H9 (cell line): ENCODE measurements around the gene CD248. TPM values are rescaled to one million over a fixed set of nuclear protein-coding genes. Genes with fewer than 3 reads are reported as not detected.

Experiments
- DNase-seq: peaks from one replicate; pipeline ENCODE4 v3.0.0-alpha.2; 2017
- H2AFZ ChIP-seq: one replicate; pipeline ENCODE4 v1.6.1; 2013; ENCODE audit warnings: mild to moderate bottlenecking, low read length, control low read depth, moderate library complexity
- H2AK5ac ChIP-seq: 2 replicates; pipeline ENCODE4 v1.6.1; 2013; ENCODE audit warnings: low read length, control low read depth, mixed read lengths; ENCODE audit not compliant: insufficient read length
- H2BK120ac ChIP-seq: one replicate; pipeline ENCODE4 v1.6.1; 2013; ENCODE audit warnings: low read depth, mild to moderate bottlenecking, low read length, control low read depth, inconsistent platforms; ENCODE audit not compliant: poor library complexity, severe bottlenecking
- H2BK12ac ChIP-seq: 2 replicates; pipeline ENCODE4 v1.6.1; 2013; ENCODE audit warnings: low read length, control low read depth, mixed read lengths, low read depth; ENCODE audit not compliant: insufficient read length
- H2BK15ac ChIP-seq: 2 replicates; pipeline ENCODE4 v1.6.1; 2013; ENCODE audit warnings: low read depth, low read length, control low read depth
- H2BK20ac ChIP-seq: one replicate; pipeline ENCODE4 v1.6.1; 2013; ENCODE audit warnings: low read depth, mild to moderate bottlenecking, low read length, control low read depth, inconsistent platforms; ENCODE audit not compliant: poor library complexity, severe bottlenecking
- H2BK5ac ChIP-seq: 2 replicates; pipeline ENCODE4 v1.6.1; 2013; ENCODE audit warnings: low read length, control low read depth, mixed read lengths; ENCODE audit not compliant: insufficient read length
- H3K14ac ChIP-seq: 2 replicates; pipeline ENCODE4 v1.6.1; 2013; ENCODE audit warnings: low read length, control low read depth; ENCODE audit not compliant: insufficient read depth
- H3K18ac ChIP-seq: 2 replicates; pipeline ENCODE4 v1.6.1; 2013; ENCODE audit warnings: low read depth, mild to moderate bottlenecking, mixed read lengths, low read length, control low read depth; ENCODE audit not compliant: insufficient read length
- H3K23ac ChIP-seq: 2 replicates; pipeline ENCODE4 v1.6.1; 2013; ENCODE audit warnings: low read length, control low read depth, mixed read lengths, low read depth; ENCODE audit not compliant: insufficient read length
- H3K23me2 ChIP-seq: 2 replicates; pipeline ENCODE4 v1.6.1; 2013; ENCODE audit warnings: low read depth, mild to moderate bottlenecking, mixed read lengths, low read length, control low read depth; ENCODE audit not compliant: insufficient read length, poor library complexity, severe bottlenecking
- H3K27ac ChIP-seq: 2 replicates; pipeline ENCODE4 v1.5.1; 2013; ENCODE audit warnings: low read length, control low read depth, mixed read lengths, low read depth; ENCODE audit not compliant: insufficient read length
- H3K27me3 ChIP-seq: 2 replicates; pipeline ENCODE4 v1.6.1; 2013; ENCODE audit warnings: low read length, control low read depth, inconsistent platforms; ENCODE audit not compliant: insufficient read depth
- H3K4ac ChIP-seq: 2 replicates; pipeline ENCODE4 v1.6.1; 2013; ENCODE audit warnings: low read depth, mild to moderate bottlenecking, control low read depth, inconsistent platforms, low read length, moderate library complexity
- H3K4me1 ChIP-seq: 2 replicates; pipeline ENCODE4 v1.6.1; 2013; ENCODE audit warnings: low read length, control low read depth, inconsistent platforms; ENCODE audit not compliant: insufficient read depth
- H3K4me2 ChIP-seq: 2 replicates; pipeline ENCODE4 v1.6.1; 2013; ENCODE audit warnings: low read length, control low read depth, mixed read lengths; ENCODE audit not compliant: insufficient read length, insufficient read depth
- H3K56ac ChIP-seq: 2 replicates; pipeline ENCODE4 v1.6.1; 2013; ENCODE audit warnings: low read depth, mild to moderate bottlenecking, mixed read lengths, low read length, control low read depth; ENCODE audit not compliant: insufficient read length
- H3K79me1 ChIP-seq: 2 replicates; pipeline ENCODE4 v1.6.1; 2013; ENCODE audit warnings: low read depth, mild to moderate bottlenecking, moderate library complexity, low read length, control low read depth, inconsistent platforms; ENCODE audit not compliant: insufficient read depth, poor library complexity, severe bottlenecking
- H3K79me2 ChIP-seq: 2 replicates; pipeline ENCODE4 v1.6.1; 2013; ENCODE audit warnings: low read length, control low read depth, inconsistent platforms; ENCODE audit not compliant: insufficient read depth
- H3K9ac ChIP-seq: 2 replicates; pipeline ENCODE4 v1.6.1; 2013; ENCODE audit warnings: low read length, control low read depth, mixed read lengths; ENCODE audit not compliant: insufficient read length; ENCODE audit errors: extremely low read depth
- H3K9me3 ChIP-seq: one replicate; pipeline ENCODE4 v1.6.1; 2013; ENCODE audit warnings: low read depth, low read length, inconsistent platforms; ENCODE audit not compliant: control insufficient read depth
- H3T11ph ChIP-seq: one replicate; pipeline ENCODE4 v1.6.1; 2013; ENCODE audit warnings: mild to moderate bottlenecking, low read length, control low read depth, inconsistent platforms
- H4K20me1 ChIP-seq: one replicate; pipeline ENCODE4 v1.6.1; 2013; ENCODE audit not compliant: control insufficient read depth, insufficient read length, insufficient read depth
- H4K5ac ChIP-seq: 2 replicates; pipeline ENCODE4 v1.6.1; 2013; ENCODE audit warnings: low read depth, mild to moderate bottlenecking, mixed read lengths, low read length, control low read depth; ENCODE audit not compliant: insufficient read length
- H4K8ac ChIP-seq: replicated peaks from 2 replicates; pipeline ENCODE4 v1.6.1; 2013; ENCODE audit warnings: low read length, control low read depth, mixed read lengths, low read depth; ENCODE audit not compliant: insufficient read length
- H4K91ac ChIP-seq: 2 replicates; pipeline ENCODE4 v1.6.1; 2013; ENCODE audit warnings: low read depth, mild to moderate bottlenecking, moderate library complexity, mixed read lengths, low read length, control low read depth; ENCODE audit not compliant: insufficient read length
- H3K27ac Mint-ChIP-seq, 3 experiments: 2 replicates in 2 of 3; 3 replicates in 1 of 3; pipeline ENCODE4 v1.8.0; 2020 to 2021; ENCODE audit warnings: mixed read lengths in 3 of 3, mild to moderate bottlenecking in 1 of 3, moderate library complexity in 1 of 3
- H3K27me3 Mint-ChIP-seq: 2 replicates; pipeline ENCODE4 v1.8.0; 2021; ENCODE audit warnings: low read depth, mild to moderate bottlenecking, moderate library complexity, mixed read lengths
- H3K36me3 Mint-ChIP-seq, 3 experiments: 2 replicates in 2 of 3; 3 replicates in 1 of 3; pipeline ENCODE4 v1.8.0; 2020 to 2021; ENCODE audit warnings: low read depth in 3 of 3, mixed read lengths in 3 of 3; ENCODE audit not compliant: insufficient read depth in 1 of 3
- H3K4me1 Mint-ChIP-seq, 2 experiments: 2 replicates each; pipeline ENCODE4 v1.8.0; 2020; ENCODE audit warnings: mixed read lengths in 2 of 2
- H3K4me3 Mint-ChIP-seq, 2 experiments: 2 replicates in 1 of 2; 3 replicates in 1 of 2; pipeline ENCODE4 v1.8.0; 2020 to 2021; ENCODE audit warnings: mild to moderate bottlenecking in 2 of 2, mixed read lengths in 2 of 2, moderate library complexity in 1 of 2
- H3K9me3 Mint-ChIP-seq, 2 experiments: 2 replicates in 1 of 2; 3 replicates in 1 of 2; pipeline ENCODE4 v1.8.0; 2020; ENCODE audit warnings: mild to moderate bottlenecking in 2 of 2, mixed read lengths in 2 of 2, moderate library complexity in 1 of 2
- WGBS: extraction: QIAGEN DNeasy Blood & Tissue Kit; methylation state at CpG from one replicate; pipeline ENCODE4 v1.1.7; 2013; ENCODE audit warnings: missing lambda C conversion rate, low lambda C conversion rate, mixed read lengths; ENCODE audit not compliant: insufficient read length; ENCODE audit errors: extremely low coverage; 5-methylcytosine and 5-hydroxymethylcytosine counted together
- total RNA-seq: library from RNA; stranded (reverse); gene quantifications from 2 replicates; pipeline ENCODE4 v1.2.1, GENCODE V29; 2021
- TF ChIP-seq, protein P1 (sequence below): fragments of 200-600 bp; sonication (generic); conservative IDR thresholded peaks from 3 replicates; pipeline ENCODE4 v1.8.0; 2021; ENCODE audit warnings: antibody characterized with exemption, mild to moderate bottlenecking

CD248 gene
- total RNA-seq, 1 experiment from 2014 or later: 1.5 TPM

GRCh38 chr11:66315498-66315885 lies 1.4 kb downstream of the CD248 start:
- Histone ChIP-seq H2AFZ (no peak overlapping the region), H3K18ac (no peak overlapping the region), H3K79me2 (no peaks in the 10 kb centered on the region), H3K4me1 (peaks cover 2% of the 10 kb centered on the region; the same call in 1 of the 2 replicates), H4K20me1 (no peaks in the 10 kb centered on the region), H3K4me2 (no peak overlapping the region), H3K23ac (no peak overlapping the region), H2BK15ac (no peak overlapping the region), H3K23me2 (peaks cover 12% of the 10 kb centered on the region), H3T11ph (no peak overlapping the region), H3K79me1 (no peaks in the 10 kb centered on the region), H2BK20ac (no peak overlapping the region), H2BK12ac (no peak overlapping the region), H3K9me3 (no peaks in the 10 kb centered on the region), H4K5ac (no peak overlapping the region), H3K4ac (no peak overlapping the region), H3K27me3 (no peaks in the 10 kb centered on the region), H2AK5ac (no peak overlapping the region), H2BK5ac (no peak overlapping the region), H4K91ac (no peak overlapping the region), H2BK120ac (no peak overlapping the region), H3K14ac (no peak overlapping the region), H3K56ac (no peak overlapping the region), H3K27ac (no peak overlapping the region), H4K8ac (no peak overlapping the region), H3K9ac (no peak overlapping the region)
- DNase-seq: no peak
- Mint-ChIP-seq H3K4me1 (peaks cover 26 to 37% of the 10 kb centered on the region in 2 experiments), H3K36me3 (peaks cover 8 to 18% (median 16%) of the 10 kb centered on the region in 3 experiments), H3K27ac (peak overlapping the region in 1 of 3 experiments; percentile 91; a peak in 1 of 7 replicates), H3K9me3 (peaks cover 14 to 20% of the 10 kb centered on the region in 2 experiments), H3K27me3 (peaks cover 27% of the 10 kb centered on the region), H3K4me3 (peak overlapping the region in 1 of 2 experiments; percentile 49; a peak in 3 of 5 replicates)
- WGBS: no CpG with 5 or more reads among the region's 14 CpGs
- TF ChIP-seq, protein P1, sequence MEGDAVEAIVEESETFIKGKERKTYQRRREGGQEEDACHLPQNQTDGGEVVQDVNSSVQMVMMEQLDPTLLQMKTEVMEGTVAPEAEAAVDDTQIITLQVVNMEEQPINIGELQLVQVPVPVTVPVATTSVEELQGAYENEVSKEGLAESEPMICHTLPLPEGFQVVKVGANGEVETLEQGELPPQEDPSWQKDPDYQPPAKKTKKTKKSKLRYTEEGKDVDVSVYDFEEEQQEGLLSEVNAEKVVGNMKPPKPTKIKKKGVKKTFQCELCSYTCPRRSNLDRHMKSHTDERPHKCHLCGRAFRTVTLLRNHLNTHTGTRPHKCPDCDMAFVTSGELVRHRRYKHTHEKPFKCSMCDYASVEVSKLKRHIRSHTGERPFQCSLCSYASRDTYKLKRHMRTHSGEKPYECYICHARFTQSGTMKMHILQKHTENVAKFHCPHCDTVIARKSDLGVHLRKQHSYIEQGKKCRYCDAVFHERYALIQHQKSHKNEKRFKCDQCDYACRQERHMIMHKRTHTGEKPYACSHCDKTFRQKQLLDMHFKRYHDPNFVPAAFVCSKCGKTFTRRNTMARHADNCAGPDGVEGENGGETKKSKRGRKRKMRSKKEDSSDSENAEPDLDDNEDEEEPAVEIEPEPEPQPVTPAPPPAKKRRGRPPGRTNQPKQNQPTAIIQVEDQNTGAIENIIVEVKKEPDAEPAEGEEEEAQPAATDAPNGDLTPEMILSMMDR: no peak
